IMR-90 (cell line): Measurements from ENCODE around the gene PAK5. TPM values are rescaled to one million over a fixed set of nuclear protein-coding genes. Genes with fewer than 3 reads are reported as not detected.

ENCODE experiments used
- ATAC-seq: fragments of 200-7000 bp; cut with Tn5 transposase; 2 replicates; pipeline ENCODE4 v1.9.1; 2020; ENCODE audit warnings: low read depth, mild to moderate bottlenecking, moderate library complexity
- BruUV-seq: library from RNA; stranded (reverse); fragments of 400-500 nt; replicated peaks from 2 replicates; lab custom pipeline; 2021; lab: Mats Ljungman, UMichigan
- CTCF ChIA-PET: fragments of 300-600 bp; formaldehyde crosslinking; extraction: SDS; loops from one replicate; lab custom pipeline; 2021; ENCODE audit warnings: antibody characterized with exemption; lab: Yijun Ruan, JAX
- POLR2A ChIA-PET: fragments of 300-600 bp; sonication (Branson Sonifier 250); formaldehyde crosslinking; loops from one replicate; lab custom pipeline; 2022; ENCODE audit warnings: antibody characterized with exemption; ENCODE audit not compliant: unreplicated experiment; lab: Charles Lee
- DNase-seq: peaks from one replicate; pipeline ENCODE4 v3.0.0; 2013
- H2AFZ ChIP-seq: replicated peaks from 2 replicates; pipeline ENCODE3; 2013; ENCODE audit warnings: low read length, mild to moderate bottlenecking; ENCODE audit not compliant: poor library complexity
- H2AK5ac ChIP-seq: 2 replicates; pipeline ENCODE4 v1.6.1; 2013; ENCODE audit warnings: low read depth, low read length, inconsistent platforms
- H2AK9ac ChIP-seq: replicated peaks from 2 replicates; pipeline ENCODE3; 2013; ENCODE audit warnings: mild to moderate bottlenecking, low read depth, low read length, moderate library complexity; ENCODE audit not compliant: poor library complexity
- H2BK120ac ChIP-seq: 2 replicates; pipeline ENCODE4 v1.6.1; 2013; ENCODE audit warnings: low read depth, low read length, inconsistent platforms
- H2BK15ac ChIP-seq: 3 replicates; pipeline ENCODE4 v1.6.1; 2013; ENCODE audit warnings: low read depth, low read length, inconsistent platforms
- H2BK20ac ChIP-seq: 2 replicates; pipeline ENCODE4 v1.6.1; 2013; ENCODE audit warnings: low read depth, mild to moderate bottlenecking, inconsistent platforms, low read length, moderate library complexity
- H2BK5ac ChIP-seq: 2 replicates; pipeline ENCODE4 v1.6.1; 2013; ENCODE audit warnings: mild to moderate bottlenecking, low read depth, low read length, inconsistent platforms; ENCODE audit not compliant: poor library complexity, severe bottlenecking
- H3K14ac ChIP-seq: replicated peaks from 2 replicates; pipeline ENCODE4 v1.6.1; 2013; ENCODE audit warnings: low read depth, low read length, inconsistent platforms
- H3K18ac ChIP-seq: 2 replicates; pipeline ENCODE4 v1.6.1; 2013; ENCODE audit warnings: low read depth, low read length, control low read depth
- H3K23ac ChIP-seq: 2 replicates; pipeline ENCODE4 v1.6.1; 2013; ENCODE audit warnings: low read depth, low read length, inconsistent platforms
- H3K27ac ChIP-seq: 2 replicates; pipeline ENCODE4 v1.5.1; 2013; ENCODE audit warnings: mild to moderate bottlenecking, control low read depth, low read length; ENCODE audit not compliant: insufficient read depth
- H3K27me3 ChIP-seq: 2 replicates; pipeline ENCODE4 v1.6.1; 2013; ENCODE audit warnings: low read length; ENCODE audit not compliant: control insufficient read depth, insufficient read depth
- H3K36me3 ChIP-seq: 2 replicates; pipeline ENCODE4 v1.6.1; 2013; ENCODE audit warnings: low read length, mixed read lengths; ENCODE audit not compliant: control insufficient read depth, insufficient read depth
- H3K4ac ChIP-seq: 2 replicates; pipeline ENCODE4 v1.6.1; 2013; ENCODE audit warnings: low read depth, low read length, inconsistent platforms
- H3K4me1 ChIP-seq: 2 replicates; pipeline ENCODE4 v1.6.1; 2013; ENCODE audit warnings: low read length, mixed read lengths; ENCODE audit not compliant: control insufficient read depth, insufficient read depth
- H3K4me2 ChIP-seq: 2 replicates; pipeline ENCODE4 v1.6.1; 2013; ENCODE audit warnings: low read depth, mild to moderate bottlenecking, control low read depth, low read length, moderate library complexity
- H3K4me3 ChIP-seq: 2 replicates; pipeline ENCODE4 v1.5.1; 2013; ENCODE audit warnings: low read depth, mild to moderate bottlenecking, control low read depth, low read length, moderate library complexity; ENCODE audit not compliant: insufficient read depth
- H3K56ac ChIP-seq: 2 replicates; pipeline ENCODE4 v1.6.1; 2013; ENCODE audit warnings: low read length, inconsistent platforms; ENCODE audit not compliant: insufficient read depth; ENCODE audit errors: extremely low read depth
- H3K79me1 ChIP-seq, 2 experiments: 2 replicates each; pipeline ENCODE4 v1.6.1; 2013; ENCODE audit warnings: low read length in 2 of 2, inconsistent platforms in 1 of 2, low read depth in 1 of 2
- H3K9ac ChIP-seq: 2 replicates; pipeline ENCODE4 v1.6.1; 2013; ENCODE audit warnings: low read depth, low read length, control low read depth
- H3K9me1 ChIP-seq: 2 replicates; pipeline ENCODE4 v1.6.1; 2013; ENCODE audit warnings: low read length, inconsistent platforms; ENCODE audit not compliant: insufficient read depth
- H3K9me3 ChIP-seq: 2 replicates; pipeline ENCODE4 v1.6.1; 2013; ENCODE audit warnings: low read length; ENCODE audit not compliant: control insufficient read depth, insufficient read depth
- H4K20me1 ChIP-seq: 2 replicates; pipeline ENCODE4 v1.6.1; 2013; ENCODE audit warnings: low read length, inconsistent platforms; ENCODE audit not compliant: insufficient read depth
- H4K5ac ChIP-seq: 2 replicates; pipeline ENCODE4 v1.6.1; 2013; ENCODE audit warnings: mild to moderate bottlenecking, low read depth, low read length, control low read depth
- H4K8ac ChIP-seq, 2 experiments: 2 replicates each; pipeline ENCODE4 v1.6.1; 2013; ENCODE audit warnings: low read depth in 2 of 2, low read length in 2 of 2, control low read depth in 1 of 2, inconsistent platforms in 1 of 2
- H4K91ac ChIP-seq: 2 replicates; pipeline ENCODE4 v1.6.1; 2013; ENCODE audit warnings: low read depth, low read length, inconsistent platforms; ENCODE audit not compliant: insufficient read depth
- CEBPB ChIP-seq: IDR thresholded peaks from 2 replicates; pipeline ENCODE4 v1.6.1; 2012; ENCODE audit warnings: low read depth, low read length, improper control_type of control experiment
- CHD1 ChIP-seq: IDR thresholded peaks from 2 replicates; pipeline ENCODE4 v1.6.1; 2012; ENCODE audit warnings: low read depth, low read length, improper control_type of control experiment
- CTCF ChIP-seq: conservative IDR thresholded peaks from 2 replicates; pipeline ENCODE4 v1.5.1; 2012; ENCODE audit warnings: mild to moderate bottlenecking, low read depth, low read length, improper control_type of control experiment
- MAFK ChIP-seq: IDR thresholded peaks from 2 replicates; pipeline ENCODE4 v1.6.1; 2012; ENCODE audit warnings: low read depth, low read length, improper control_type of control experiment
- MXI1 ChIP-seq: IDR thresholded peaks from 2 replicates; pipeline ENCODE4 v1.6.1; 2012; ENCODE audit warnings: low read depth, mild to moderate bottlenecking, low read length, moderate library complexity, borderline replicate concordance
- POLR2A ChIP-seq: IDR thresholded peaks from 2 replicates; pipeline ENCODE4 v1.6.1; 2012; ENCODE audit warnings: mild to moderate bottlenecking, low read depth, low read length
- RCOR1 ChIP-seq: IDR thresholded peaks from 2 replicates; pipeline ENCODE4 v1.6.1; 2012; ENCODE audit warnings: mild to moderate bottlenecking, low read length, improper control_type of control experiment; ENCODE audit not compliant: insufficient replicate concordance
- RFX5 ChIP-seq: IDR thresholded peaks from 2 replicates; pipeline ENCODE4 v1.8.0; 2012; ENCODE audit warnings: low read depth, mild to moderate bottlenecking, low read length, moderate library complexity
- SMC3 ChIP-seq: fragments of 150-350 bp; IDR thresholded peaks from 2 replicates; pipeline ENCODE4 v1.6.1; 2016; ENCODE audit warnings: low read depth, mild to moderate bottlenecking, antibody characterized with exemption, low read length, moderate library complexity
- WGBS, 2 experiments: methylation state at CpG; one replicate each; pipeline versions ENCODE4 v1.1.5 to v1.1.7; 2013; ENCODE audit warnings: missing lambda C conversion rate in 2 of 2; ENCODE audit not compliant: insufficient read length in 1 of 2; ENCODE audit errors: extremely low coverage in 2 of 2; 5-methylcytosine and 5-hydroxymethylcytosine counted together
- dilution Hi-C: fragments of 300-500 bp; cut with HindIII; formaldehyde crosslinking; loops from one replicate; pipeline ENCODE4 v1.14.3; 2018; ENCODE audit warnings: low sequenced_read_pairs; ENCODE audit not compliant: unreplicated experiment
- in situ Hi-C: fragments of 300-500 bp; cut with MboI; formaldehyde crosslinking; loops from 3 replicates; pipeline ENCODE4 v1.14.3; 2019; ENCODE audit warnings: low sequenced_read_pairs, inconsistent platforms, mixed read lengths
- intact Hi-C: fragments of 100-400 bp; cut with micrococcal nuclease; formaldehyde crosslinking; loops from 2 replicates; pipeline ENCODE4 v1.10.0; 2022
- polyA plus RNA-seq, 3 experiments: library from polyadenylated mRNA; depleted of rRNA; stranded (reverse); fragments of >200 nt; gene quantifications; 2 replicates each; pipeline ENCODE4 v1.2.3, GENCODE V29; 2012; ENCODE audit warnings: low replicate concordance in 1 of 3
- total RNA-seq: library from RNA; depleted of rRNA; stranded (reverse); fragments of >200 nt; gene quantifications from 2 replicates; pipeline ENCODE4 v1.2.3, GENCODE V29; 2012

The PAK5 gene
- total and polyA plus RNA-seq, 2 of the 4 experiments (the other 2 are of a cell fraction), result not detected

GRCh38 chr20:9594284-9594875, 244.5 kb downstream of the PAK5 start:
- H2BK20ac ChIP-seq, result no peak overlapping the region
- no peak overlapping the region for H3K9ac ChIP-seq
- no peaks in the 10 kb centered on the region for H3K9me1 ChIP-seq
- ATAC-seq (no peak), DNase-seq (no peak)
- no peak overlapping the region for H4K8ac ChIP-seq
- no peak overlapping the region for H2BK15ac ChIP-seq
- no peak overlapping the region for H3K4me2 ChIP-seq
- no peak overlapping the region for H4K5ac ChIP-seq
- POLR2A ChIA-PET, result no interaction called here
- H3K4me1 ChIP-seq, result no peaks in the 10 kb centered on the region
- BruUV-seq, result no TSS peak
- H3K14ac ChIP-seq, result no peak overlapping the region
- intact Hi-C loops, result loop anchor here (5.0 kb wide), 1 partner anchor 77 kb away; no protein-coding TSS in a partner anchor
- no peak overlapping the region for H3K56ac ChIP-seq
- no peak overlapping the region for H2AFZ ChIP-seq
- no peaks in the 10 kb centered on the region for H3K9me3 ChIP-seq
- no peak overlapping the region for H2AK9ac ChIP-seq
- TF ChIP-seq RCOR1 (no peak), CTCF (no peak), MAFK (no peak), POLR2A (no peak), CEBPB (no peak), SMC3 (no peak), CHD1 (no peak), RFX5 (no peak), MXI1 (no peak)
- dilution Hi-C loops, result no loop called here
- no peaks in the 10 kb centered on the region for H3K79me1 ChIP-seq
- H3K4me3 ChIP-seq, result no peak overlapping the region
- no peak overlapping the region for H2BK120ac ChIP-seq
- H2BK5ac ChIP-seq, result no peak overlapping the region
- H3K36me3 ChIP-seq, result no peaks in the 10 kb centered on the region
- H4K20me1 ChIP-seq, result no peaks in the 10 kb centered on the region
- H2AK5ac ChIP-seq, result no peak overlapping the region
- H3K27me3 ChIP-seq, result peaks cover 3% of the 10 kb centered on the region
- in situ Hi-C loops, result no loop called here
- no peak overlapping the region for H3K27ac ChIP-seq
- CTCF ChIA-PET, result no interaction called here
- no peak overlapping the region for H3K23ac ChIP-seq
- no peak overlapping the region for H4K91ac ChIP-seq
- H3K18ac ChIP-seq, result no peak overlapping the region
- H3K4ac ChIP-seq, result no peak overlapping the region
- no CpG with 5 or more reads among the region's 1 CpG for WGBS, 2 experiments
